Endometrial microvascular endothelial cells (primary cell): ENCODE data around the gene HLCS. TPM values are rescaled to one million over a fixed set of nuclear protein-coding genes. Genes with fewer than 3 reads are reported as not detected.
"Not testable (repeated sequence)": the region's sequence is repeated elsewhere in the genome, so short reads cannot be mapped to it uniquely, and the experiment has no call there.

Experiments
- in situ Hi-C: cut with HindIII; loops from 2 replicates; pipeline ENCODE4 v1.10.0; 2017; ENCODE audit warnings: low sequenced_read_pairs, low pct_unique_long_range_greater_than_20kb; ENCODE audit errors: inconsistent ontology term
- total RNA-seq: library from RNA; depleted of rRNA; stranded (reverse); fragments of >200 nt; gene quantifications from one replicate; pipeline ENCODE4 v1.2.3, GENCODE V29; 2015; ENCODE audit errors: inconsistent ontology term

Gene HLCS
- total RNA-seq, 1 donor from 2014 or later, result 29.3 TPM

- in situ Hi-C loops, result no loop called here
These were observed 132.3 kb downstream of the HLCS start for GRCh38 chr21:36834192-36834591.

GRCh38 chr21:36830100-36830499 lies 136.4 kb downstream of the HLCS start:
- in situ Hi-C loops, result no loop called here

GRCh38 chr21:36828891-36829515 lies 137.5 kb downstream of the HLCS start:
- in situ Hi-C loops, result no loop called here

DNA sequence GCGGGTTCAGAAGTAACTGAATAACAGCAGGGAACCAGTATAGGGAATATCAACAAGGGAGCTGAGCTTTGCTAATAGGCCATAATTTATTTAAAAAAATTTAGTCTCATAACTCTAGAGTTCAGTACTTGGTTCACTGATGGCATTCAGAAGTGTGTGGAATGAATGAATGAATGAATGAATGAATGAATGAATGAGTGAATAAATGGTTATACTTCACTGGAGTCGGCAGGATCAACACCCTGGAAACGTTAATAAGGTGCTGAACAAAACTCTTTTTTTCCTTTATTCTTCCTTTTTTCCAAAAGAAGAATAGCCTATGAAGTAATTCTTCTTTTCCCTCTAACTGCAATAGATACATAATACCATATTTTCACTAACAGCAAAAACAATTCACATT lies 138.3 kb downstream of the HLCS start:
- in situ Hi-C loops, result no loop called here

- in situ Hi-C loops, result no loop called here
These were observed 140.8 kb downstream of the HLCS start for GRCh38 chr21:36825658-36826057.

- in situ Hi-C loops, result no loop called here
These were observed 145.5 kb downstream of the HLCS start for GRCh38 chr21:36821032-36821299.

DNA sequence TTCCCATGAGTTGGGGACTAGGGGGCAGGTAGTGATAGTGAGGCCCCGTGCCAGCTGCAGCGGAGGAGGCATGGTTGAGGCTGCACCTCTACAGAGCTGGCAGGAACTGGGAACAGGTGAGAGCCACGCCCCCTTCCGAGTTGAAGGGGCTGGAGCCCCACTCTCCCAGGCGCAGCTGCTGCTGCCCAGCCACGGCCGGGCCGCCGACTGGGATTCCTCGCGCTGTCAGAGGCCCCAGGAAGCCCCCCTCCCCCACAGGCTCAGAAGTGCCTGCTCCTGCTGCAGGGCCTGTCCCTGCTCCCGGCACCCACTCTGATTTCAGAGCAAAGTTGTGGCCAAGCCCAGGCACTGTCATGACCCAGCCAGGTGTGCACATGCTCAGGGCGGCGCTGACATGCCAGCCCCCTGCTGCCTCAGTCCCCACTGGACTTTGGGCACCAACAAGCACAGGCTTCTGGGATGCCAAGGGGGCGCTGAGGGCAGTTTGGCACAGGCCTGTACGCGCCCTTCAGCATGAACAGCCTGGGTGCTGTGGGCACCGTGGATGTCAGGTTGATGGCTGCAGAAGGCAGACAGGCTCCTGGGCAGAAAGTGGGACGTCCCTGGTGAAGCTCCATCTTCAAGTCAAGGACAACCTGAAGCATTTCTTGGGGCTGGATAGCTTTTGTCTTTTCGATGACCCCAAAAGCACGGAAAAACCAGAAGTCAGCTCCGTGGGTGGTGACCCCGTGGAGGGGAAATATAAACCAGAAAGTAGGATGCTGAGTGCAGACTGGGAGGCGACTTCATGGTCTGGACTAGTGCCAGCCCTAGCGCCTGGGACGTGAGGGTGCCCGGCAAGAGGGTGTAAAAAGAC lies 146.1 kb downstream of the HLCS start:
- in situ Hi-C loops, result no loop called here

- in situ Hi-C loops, result no loop called here
These were observed 148.6 kb downstream of the HLCS start for GRCh38 chr21:36817732-36818450.

GRCh38 chr21:36816561-36817130 lies 149.8 kb downstream of the HLCS start:
- in situ Hi-C loops, result no loop called here

GRCh38 chr21:36816026-36816425 lies 150.4 kb downstream of the HLCS start:
- in situ Hi-C loops, result not testable (repeated sequence)

- in situ Hi-C loops, result no loop called here
These were observed 151.2 kb downstream of the HLCS start for GRCh38 chr21:36815284-36815683.

- in situ Hi-C loops, result no loop called here
These were observed 153.4 kb downstream of the HLCS start for GRCh38 chr21:36813052-36813451.

DNA sequence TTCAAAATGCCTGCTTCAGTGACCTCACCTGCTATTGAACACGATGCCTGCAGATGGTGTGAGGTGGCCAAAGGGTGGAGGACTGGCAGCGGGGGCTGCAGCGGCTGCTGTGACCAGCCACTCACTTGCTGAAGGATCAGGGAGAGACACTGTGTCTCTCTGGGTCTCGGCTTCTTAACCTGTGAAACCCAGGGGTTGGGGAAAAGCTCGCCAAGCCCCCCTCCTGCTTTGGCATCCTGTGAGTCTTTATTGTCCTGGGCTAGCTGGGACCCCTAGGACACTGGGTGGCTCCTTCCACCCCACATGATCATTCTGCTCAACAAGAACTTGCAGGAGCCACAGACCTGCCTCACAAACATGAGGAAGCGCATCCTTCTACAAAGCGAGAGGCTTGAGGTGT lies 154.7 kb downstream of the HLCS start:
- in situ Hi-C loops, result no loop called here

GRCh38 chr21:36810443-36810842 lies 156.0 kb downstream of the HLCS start:
- in situ Hi-C loops, result no loop called here

GRCh38 chr21:36807422-36807928 lies 159.0 kb downstream of the HLCS start:
- in situ Hi-C loops, result no loop called here

GRCh38 chr21:36806103-36806502 lies 160.4 kb downstream of the HLCS start:
- in situ Hi-C loops, result no loop called here

- in situ Hi-C loops, result no loop called here
These were observed 161.4 kb downstream of the HLCS start for GRCh38 chr21:36804874-36805611.

- in situ Hi-C loops, result no loop called here
These were observed 162.5 kb downstream of the HLCS start for GRCh38 chr21:36803816-36804439.
